RPMI7951 (cell line): ENCODE measurements around the gene CBL. TPM values are rescaled to one million over a fixed set of nuclear protein-coding genes. Genes with fewer than 3 reads are reported as not detected.

Experiments used
- DNase-seq: peaks from one replicate; pipeline ENCODE4 v3.0.0-alpha.2; 2012; ENCODE audit warnings: low read depth
- total RNA-seq: library from RNA; depleted of rRNA; stranded (reverse); fragments of >200 nt; shearing (Covaris generic); gene quantifications from 2 replicates; pipeline ENCODE4 v1.2.3, GENCODE V29; 2014

CBL gene
- total RNA-seq, 1 experiment from 2014 or later = 14.1 TPM

DNA sequence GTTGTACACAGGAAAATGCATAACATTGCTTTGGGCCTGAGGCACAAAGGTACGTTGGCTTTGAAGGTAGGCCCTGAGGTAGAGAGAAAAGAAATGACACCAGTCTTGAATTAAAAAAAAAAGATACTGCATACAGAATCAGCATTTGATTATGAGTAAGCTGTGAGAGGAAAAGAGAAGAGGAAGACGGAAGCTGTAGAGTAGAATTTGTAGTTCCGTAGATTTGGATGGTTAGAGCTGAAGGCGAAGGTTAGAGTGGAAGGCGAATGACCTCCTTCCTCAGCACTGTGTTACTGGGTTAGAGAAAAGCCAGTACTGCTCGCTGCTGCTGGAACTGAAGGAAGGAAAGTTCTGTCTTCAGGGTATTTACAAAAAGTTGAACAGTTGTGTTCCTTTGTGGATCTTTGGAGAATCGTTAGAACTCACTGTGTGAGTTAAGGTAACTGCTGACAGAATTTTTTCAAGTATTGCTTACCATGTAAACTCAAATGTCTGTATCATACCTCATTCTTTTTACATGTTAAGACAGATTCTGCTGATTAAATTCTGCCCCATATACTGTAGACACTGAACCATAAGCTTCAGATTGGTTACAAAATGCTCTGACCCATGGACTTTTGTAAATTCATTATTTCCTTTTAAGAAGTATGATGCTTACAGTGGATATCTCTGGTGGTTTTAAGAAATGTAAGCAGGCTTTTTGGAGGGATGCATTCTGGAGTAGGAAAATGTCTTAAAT lies 60.5 kb downstream of the CBL start:
- no peak for DNase-seq

- DNase-seq = no peak
Observed at GRCh38 chr11:119267645-119268044, 61.5 kb downstream of the CBL start.

DNA sequence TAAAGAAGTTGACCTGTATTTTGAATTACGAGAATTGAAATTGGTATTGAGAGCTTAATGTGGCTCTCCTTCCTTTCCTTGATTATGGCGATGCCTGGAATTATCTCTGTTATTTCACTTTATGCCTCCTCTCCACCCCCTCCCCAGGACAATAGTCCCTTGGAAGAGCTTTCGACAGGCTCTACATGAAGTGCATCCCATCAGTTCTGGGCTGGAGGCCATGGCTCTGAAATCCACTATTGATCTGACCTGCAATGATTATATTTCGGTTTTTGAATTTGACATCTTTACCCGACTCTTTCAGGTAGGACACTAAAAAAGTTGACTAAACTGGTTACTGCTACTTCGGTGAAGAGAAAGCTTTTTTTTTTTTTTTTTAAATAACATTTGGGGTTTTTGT lies 67.6 kb downstream of the CBL start:
- no peak for DNase-seq

GRCh38 chr11:119277660-119278059 lies 71.5 kb downstream of the CBL start:
- no peak for DNase-seq

DNA sequence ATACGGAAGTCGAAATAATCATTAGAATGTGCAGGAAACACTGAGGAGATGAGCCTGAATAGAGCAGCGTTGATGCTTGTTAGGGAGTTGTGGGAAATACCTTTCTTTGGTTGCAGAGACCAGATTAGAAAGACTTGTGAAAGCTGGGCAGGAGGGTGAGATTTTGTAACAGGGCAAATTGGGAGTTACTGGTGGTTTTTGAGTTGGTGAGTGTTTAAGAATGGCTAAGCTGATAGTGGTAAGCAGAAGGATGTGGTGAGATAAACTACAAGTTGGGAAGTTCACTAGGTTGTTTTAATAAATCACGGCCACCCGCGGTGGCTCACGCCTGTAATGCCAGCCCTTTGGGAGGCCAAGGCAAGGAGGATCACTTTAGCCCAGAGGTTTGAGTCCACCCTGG lies 76.4 kb downstream of the CBL start:
- DNase-seq = no peak

DNA sequence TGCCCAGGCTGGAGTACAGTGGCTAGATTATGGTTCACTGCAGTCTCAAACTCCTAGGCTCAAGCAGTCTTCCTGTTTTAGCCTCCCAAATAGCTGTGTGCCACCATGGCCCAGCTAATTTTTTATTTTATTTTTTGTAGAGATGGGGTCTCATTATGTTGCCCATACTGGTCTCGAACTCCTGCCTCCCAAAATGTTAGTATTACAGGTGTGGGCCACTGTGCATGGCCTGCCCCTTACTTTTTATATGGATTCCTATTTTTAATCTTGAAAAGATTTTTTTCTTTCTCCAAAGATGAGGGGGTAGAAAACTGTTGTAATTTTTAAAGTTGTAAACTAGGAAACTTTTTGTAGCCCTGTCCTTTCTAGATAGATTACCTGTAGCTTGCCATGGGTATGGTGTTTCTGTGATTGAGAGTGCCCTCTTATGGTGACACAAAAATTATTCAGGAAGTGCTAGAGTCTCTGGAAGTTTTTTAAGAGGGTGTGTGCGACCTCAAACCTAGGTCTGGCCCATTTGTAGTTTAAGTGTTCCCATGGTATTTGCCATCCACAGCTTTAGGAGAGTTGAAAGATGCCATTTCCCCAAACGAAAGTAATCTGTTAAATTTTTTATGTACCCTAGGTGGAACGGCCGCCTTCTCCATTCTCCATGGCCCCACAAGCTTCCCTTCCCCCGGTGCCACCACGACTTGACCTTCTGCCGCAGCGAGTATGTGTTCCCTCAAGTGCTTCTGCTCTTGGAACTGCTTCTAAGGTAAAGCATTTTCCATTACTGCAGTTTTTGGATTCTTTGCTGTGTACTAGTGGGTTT lies 78.4 kb downstream of the CBL start:
- peak; percentile 32 for DNase-seq

- no peak for DNase-seq
Observed at GRCh38 chr11:119285431-119285830, 79.3 kb downstream of the CBL start.

DNA sequence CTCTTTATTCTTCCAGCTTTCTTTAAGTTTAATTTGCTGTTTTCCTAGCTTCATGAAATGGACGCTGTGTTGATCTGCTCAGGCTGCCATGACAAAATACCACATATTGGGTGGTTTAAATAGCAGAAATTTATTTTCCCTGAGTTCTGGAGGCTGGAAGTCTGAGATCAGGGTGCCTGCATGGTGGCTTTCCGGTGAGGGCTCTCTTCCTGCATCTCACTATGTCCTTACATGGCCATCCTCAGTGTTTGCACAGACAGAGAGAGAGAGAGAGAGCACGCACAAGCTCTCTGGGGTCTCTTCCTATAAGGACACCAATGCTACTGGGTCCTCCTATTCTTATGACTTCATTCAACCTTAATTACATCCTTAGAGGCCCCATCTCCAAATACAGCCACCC lies 82.1 kb downstream of the CBL start:
- DNase-seq = no peak

DNA sequence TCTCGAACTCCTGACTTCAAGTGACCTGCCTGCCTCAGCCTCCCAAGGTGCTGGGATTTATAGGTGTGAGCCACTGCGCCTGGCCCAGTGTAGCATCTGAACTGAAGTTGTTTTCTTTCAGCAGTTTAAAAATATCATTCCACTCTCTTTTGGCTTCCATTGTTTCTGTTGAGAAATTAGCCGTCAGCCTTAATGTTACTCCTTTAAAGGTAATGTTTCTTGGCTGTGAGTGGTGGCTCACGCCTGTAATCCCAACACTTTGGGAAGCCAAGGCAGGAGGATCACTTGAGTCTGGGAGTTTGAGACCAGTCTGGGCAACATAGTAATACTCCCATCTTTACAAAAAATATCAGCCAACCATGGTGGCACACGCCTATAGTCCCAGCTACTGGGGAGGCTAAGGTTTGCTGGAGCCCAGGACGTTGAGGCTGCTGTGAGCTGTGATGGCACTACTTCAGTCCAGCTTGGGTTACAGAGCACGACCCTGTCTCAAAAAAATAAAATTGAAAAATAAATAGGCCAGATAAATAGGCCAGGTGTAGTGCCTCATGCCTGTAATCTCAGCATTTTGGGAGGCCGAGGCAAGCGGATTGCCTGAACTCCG lies 84.9 kb downstream of the CBL start:
- DNase-seq = no peak

DNA sequence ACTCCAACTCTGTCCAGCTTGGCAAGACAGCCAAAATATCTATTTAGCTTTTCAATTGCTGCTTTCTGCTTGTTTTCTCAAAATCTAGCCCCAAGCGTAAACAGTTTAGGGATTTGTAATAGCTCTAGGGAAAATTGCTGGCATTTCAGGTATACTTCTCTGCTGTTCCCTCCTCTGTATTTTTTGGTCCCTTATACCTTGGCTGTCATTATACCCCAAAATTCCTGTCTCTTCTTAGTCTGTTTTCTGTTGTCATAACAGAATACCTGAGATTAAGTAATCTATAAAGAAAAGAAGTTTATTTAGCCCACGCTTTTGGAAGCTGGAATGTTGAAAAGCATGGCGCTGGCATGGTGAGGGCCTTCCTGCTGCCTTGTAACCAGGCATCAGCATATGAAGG lies 87.3 kb downstream of the CBL start:
- no peak for DNase-seq

- DNase-seq = peak; percentile 15
Observed at GRCh38 chr11:119295178-119295577, 89.0 kb downstream of the CBL start.

DNA sequence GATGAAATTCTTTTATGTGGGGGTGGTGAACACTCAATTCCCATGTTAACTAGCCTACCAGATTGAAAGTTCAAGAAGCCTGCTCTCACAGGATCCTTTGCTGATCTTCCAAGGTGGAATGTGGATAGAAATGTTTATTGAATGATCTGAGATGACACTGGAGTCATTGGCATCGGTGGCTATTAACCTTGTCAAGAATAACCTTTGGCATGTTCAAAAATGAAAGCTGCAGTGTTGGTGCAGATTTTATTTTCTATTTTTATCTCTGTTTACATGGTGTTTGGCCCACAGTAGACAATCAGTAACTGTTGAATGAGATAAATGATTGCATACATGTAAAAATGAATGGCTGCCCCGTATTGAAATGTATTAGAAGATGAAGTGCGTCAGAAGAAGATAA lies 91.8 kb downstream of the CBL start:
- no peak for DNase-seq

- no peak for DNase-seq
Observed at GRCh38 chr11:119298726-119299125, 92.6 kb downstream of the CBL start.

- DNase-seq = no peak
Observed at GRCh38 chr11:119299416-119299815, 93.3 kb downstream of the CBL start.

GRCh38 chr11:119300198-119300964 lies 94.2 kb downstream of the CBL start:
- DNase-seq = no peak

DNA sequence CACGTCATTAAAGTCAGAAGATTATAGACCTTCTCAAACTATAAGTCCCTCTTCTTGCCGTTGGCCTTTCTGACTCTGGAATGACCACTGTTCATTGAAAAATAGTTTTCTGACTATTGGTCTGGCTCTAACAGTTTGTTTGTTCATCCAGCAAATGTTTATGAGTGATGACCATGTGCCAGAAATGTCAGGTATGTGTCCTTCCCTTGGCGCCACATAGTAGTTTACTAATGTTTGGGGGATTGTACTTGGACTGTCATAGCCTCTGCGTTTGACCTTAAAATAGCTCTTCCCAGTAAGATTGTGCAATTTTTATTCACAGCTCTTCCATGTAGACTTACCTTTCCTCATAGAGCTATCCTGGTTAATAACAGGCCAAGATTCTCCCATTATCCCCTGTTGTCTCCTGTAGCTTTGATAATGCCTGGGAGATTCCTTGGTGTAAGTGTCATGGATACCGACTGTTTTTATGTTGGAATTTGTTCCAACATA lies 97.1 kb downstream of the CBL start:
- no peak for DNase-seq

DNA sequence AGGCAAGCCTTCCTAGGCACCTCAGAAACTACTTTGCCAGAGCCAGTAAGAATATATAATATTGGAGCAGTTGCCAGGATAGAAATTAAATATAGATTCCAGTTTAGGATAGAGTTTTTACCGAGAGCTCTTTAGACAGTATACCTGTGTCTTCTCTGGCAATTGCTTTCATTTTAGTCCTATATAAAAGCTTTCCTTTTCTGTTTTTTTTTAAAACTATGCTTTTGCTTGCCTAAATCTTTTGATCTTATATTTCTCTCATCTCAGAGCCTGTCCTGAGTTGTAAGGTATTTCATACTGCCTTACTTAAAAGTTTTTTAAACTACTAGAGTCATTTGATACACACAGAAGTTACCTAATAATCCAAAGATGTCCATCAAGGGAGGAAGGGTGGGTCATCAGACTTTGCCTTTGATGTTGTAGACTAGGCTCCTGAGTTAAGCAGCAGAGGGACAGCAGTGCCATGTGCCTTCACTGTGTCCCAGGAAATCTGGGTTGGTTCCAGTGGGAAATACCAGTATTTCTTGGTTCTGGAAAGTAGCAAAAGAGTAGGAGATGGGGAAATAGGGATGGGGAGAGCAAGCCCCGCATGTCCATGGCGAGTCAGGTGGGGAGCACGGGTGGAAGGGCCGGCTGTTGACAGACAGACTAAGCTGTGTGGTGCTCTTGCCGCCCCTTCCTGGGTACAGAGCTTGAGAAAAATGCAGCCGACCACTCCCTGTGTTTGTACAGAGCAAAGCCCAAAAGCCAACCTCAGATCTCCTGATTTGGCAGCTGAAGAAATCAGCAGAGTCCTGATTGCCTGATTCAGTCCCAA lies 99.6 kb downstream of the CBL start:
- no peak for DNase-seq

DNA sequence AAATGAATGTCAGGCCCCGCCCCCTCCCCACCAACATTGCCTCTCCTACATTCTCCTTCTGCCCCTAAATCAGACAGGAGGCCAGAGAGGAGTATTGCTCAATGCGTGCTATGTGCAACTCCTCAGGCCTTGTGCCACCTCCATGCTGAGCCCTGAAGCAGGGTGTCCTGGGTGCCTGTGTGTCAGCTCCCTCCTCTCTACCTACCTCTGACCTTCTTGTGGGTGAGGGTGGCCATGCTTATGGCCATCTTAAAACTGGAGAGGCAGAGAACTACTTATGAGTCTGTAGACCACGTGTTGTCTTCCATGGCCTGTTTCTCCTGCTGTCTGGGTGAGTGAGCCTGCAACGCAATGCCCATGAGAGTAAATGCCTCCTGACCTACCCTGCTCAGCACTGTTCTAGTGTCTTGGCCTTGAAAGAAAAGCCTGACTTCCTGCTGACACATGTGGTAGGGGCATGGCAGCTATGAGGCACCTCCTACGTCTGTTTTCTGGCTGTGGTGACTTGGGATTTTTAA lies 100.3 kb downstream of the CBL start:
- no peak for DNase-seq

- DNase-seq = no peak
Observed at GRCh38 chr11:119307219-119307618, 101.1 kb downstream of the CBL start.

DNA sequence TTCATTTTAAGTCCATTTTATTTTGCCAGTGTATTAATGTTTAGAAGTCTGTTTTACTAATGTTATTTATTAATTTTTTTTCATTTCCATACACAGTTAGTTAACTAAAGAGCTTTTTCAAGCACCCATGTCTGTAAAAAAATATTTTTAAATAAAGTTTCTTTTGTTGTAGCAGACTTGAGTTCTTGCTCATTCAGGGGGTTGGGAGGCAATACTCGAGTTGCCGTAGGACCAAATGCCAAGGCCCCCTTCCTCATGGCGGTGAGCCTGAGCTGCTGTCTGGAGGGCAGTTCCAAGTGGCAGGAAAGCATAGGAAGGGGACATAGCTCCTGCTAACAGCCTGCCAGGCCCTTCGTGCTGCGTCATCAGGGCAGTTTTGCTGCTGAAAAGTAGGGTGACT lies 101.8 kb downstream of the CBL start:
- DNase-seq = no peak

DNA sequence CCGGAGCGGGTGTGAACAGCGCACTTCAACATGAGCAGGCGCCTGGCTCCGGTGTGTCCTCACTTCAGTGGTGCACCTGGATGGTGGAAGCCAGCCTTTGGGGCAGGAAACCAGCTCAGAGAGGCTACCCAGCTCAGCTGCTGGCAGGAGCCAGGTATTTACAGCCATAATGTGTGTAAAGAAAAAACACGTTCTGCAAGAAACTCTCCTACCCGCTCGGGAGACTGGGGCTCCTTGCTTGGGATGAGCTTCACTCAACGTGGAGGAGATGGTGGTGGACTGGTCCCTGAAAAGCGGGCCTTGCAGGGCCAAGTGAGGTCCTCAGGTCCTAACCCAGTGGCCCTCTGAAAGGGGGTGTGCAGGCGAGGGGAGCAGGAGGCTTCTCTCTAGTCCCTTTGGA lies 103.3 kb downstream of the CBL start:
- DNase-seq = no peak
